Nephron progenitor cell (in vitro differentiated cells): ENCODE results near the gene ZFP92.

Experiments
- DNase-seq: peaks from one replicate; pipeline ENCODE4 v3.0.0; 2021
- H3K27ac Mint-ChIP-seq: 2 replicates; pipeline ENCODE4 v1.8.0; 2021; ENCODE audit warnings: mild to moderate bottlenecking, moderate library complexity, mixed read lengths
- H3K27me3 Mint-ChIP-seq: 2 replicates; pipeline ENCODE4 v1.8.0; 2021; ENCODE audit warnings: mild to moderate bottlenecking, low read depth, mixed read lengths; ENCODE audit not compliant: poor library complexity
- H3K36me3 Mint-ChIP-seq: 2 replicates; pipeline ENCODE4 v1.8.0; 2021; ENCODE audit warnings: low read depth, mixed read lengths
- H3K4me1 Mint-ChIP-seq: 2 replicates; pipeline ENCODE4 v1.8.0; 2021; ENCODE audit warnings: mixed read lengths
- H3K4me3 Mint-ChIP-seq: 2 replicates; pipeline ENCODE4 v1.8.0; 2021; ENCODE audit warnings: mild to moderate bottlenecking, moderate library complexity, mixed read lengths
- H3K9me3 Mint-ChIP-seq: 2 replicates; pipeline ENCODE4 v1.8.0; 2021; ENCODE audit warnings: mild to moderate bottlenecking, moderate library complexity, mixed read lengths
- TF ChIP-seq, protein P1 (sequence below): fragments of 200-600 bp; sonication (generic); IDR thresholded peaks from 2 replicates; pipeline ENCODE4 v1.5.0; 2021; ENCODE audit warnings: antibody characterized with exemption

ZFP92 gene

DNA sequence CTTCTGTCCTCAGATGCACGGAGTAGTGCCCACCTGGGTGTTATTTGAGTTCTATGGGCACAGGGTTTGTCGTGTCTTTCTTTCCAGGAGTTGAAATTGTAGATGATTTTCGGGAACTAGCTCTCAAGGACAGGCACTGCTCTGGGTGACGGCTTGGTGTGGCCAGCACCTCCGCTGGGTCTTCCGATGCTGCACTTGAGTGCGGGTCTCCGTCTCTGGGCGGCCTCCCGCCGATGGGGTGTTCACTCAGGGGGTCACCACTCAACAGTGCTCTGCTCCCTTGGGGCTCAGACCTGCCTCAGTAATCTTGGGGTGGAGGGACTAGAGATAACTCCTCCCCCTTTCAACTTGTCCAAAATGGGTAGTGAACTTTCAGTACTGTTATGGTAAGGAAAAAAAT lies 2.5 kb downstream of the ZFP92 start:
- no peak for DNase-seq
- Mint-ChIP-seq H3K4me1 (peaks cover 35% of the 10 kb centered on the region), H3K27me3 (peaks cover 48% of the 10 kb centered on the region), H3K36me3 (no peaks in the 10 kb centered on the region), H3K4me3 (no peak overlapping the region), H3K27ac (no peak overlapping the region), H3K9me3 (peaks cover 62% of the 10 kb centered on the region)
- TF ChIP-seq, protein P1, sequence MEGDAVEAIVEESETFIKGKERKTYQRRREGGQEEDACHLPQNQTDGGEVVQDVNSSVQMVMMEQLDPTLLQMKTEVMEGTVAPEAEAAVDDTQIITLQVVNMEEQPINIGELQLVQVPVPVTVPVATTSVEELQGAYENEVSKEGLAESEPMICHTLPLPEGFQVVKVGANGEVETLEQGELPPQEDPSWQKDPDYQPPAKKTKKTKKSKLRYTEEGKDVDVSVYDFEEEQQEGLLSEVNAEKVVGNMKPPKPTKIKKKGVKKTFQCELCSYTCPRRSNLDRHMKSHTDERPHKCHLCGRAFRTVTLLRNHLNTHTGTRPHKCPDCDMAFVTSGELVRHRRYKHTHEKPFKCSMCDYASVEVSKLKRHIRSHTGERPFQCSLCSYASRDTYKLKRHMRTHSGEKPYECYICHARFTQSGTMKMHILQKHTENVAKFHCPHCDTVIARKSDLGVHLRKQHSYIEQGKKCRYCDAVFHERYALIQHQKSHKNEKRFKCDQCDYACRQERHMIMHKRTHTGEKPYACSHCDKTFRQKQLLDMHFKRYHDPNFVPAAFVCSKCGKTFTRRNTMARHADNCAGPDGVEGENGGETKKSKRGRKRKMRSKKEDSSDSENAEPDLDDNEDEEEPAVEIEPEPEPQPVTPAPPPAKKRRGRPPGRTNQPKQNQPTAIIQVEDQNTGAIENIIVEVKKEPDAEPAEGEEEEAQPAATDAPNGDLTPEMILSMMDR, result no peak

DNA sequence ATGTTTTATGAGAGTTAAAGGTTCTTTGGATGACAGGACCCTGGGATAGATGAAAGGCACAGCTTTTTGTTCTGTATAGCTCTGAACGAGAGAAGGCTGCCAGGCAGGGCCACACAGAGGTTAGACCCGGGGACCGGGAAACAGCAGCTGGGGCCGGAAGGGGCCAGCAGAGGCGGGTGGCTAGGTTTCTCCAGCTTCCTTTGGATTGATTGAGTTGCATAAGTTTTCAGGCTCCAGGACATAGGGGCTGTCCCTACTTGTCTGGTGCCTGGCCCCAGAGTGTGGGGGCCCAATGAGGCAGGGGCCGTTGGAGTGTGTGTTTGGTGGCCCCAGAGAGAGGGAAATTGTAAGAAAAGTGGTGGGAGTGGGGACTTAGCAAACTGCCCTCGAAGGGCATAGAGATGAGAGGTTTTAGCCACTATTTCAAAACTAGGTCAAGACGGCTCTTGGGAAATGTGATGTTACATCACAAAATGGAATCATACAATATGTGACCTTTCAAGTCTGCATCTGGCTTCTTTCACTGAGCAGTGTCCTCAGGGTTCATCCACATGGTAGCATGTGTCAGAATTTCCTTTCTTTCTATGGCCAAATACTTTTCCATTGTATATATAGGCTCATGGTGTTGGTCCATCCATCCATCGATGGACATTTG lies 3.7 kb downstream of the ZFP92 start:
- TF ChIP-seq, protein P1, result no peak
- H3K36me3 Mint-ChIP-seq, result no peaks in the 10 kb centered on the region
- peaks cover 46% of the 10 kb centered on the region for H3K27me3 Mint-ChIP-seq
- H3K9me3 Mint-ChIP-seq, result peaks cover 69% of the 10 kb centered on the region
- no peak overlapping the region for H3K4me3 Mint-ChIP-seq
- no peak for DNase-seq
- H3K27ac Mint-ChIP-seq, result no peak overlapping the region
- H3K4me1 Mint-ChIP-seq, result peaks cover 35% of the 10 kb centered on the region

DNA sequence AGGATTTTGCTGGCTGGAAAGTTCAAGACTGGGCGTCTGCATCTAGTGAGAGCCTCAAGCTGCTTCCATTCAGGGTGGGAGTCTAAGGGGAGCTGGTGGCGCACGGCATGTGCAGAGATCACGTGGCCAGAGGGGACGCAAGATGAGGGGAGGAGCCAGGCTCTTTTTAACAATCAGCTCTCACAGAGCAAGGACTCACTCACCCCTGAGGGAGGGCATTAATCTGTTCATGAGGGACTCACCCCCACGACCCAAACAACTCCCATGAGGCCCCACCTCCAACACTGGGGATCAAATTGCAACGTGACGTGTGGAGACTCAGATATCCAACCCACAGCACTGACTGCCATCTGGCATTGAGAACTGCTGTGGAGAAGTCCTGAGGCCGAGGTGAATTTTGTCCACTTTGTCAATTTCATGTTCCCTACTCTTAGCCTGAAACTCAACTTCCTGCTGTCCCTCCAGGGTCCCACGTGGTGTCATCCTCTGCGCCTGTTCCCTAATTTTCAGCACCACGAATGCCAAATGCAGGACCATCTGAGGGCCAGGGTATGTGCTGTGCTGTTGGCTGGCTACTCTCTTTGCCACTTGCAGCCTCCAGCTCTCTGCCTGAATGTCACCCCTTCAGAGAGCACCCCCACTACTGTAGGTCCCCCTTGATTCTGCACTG lies 5.6 kb downstream of the ZFP92 start:
- H3K36me3 Mint-ChIP-seq, result no peaks in the 10 kb centered on the region
- peaks cover 71% of the 10 kb centered on the region for H3K9me3 Mint-ChIP-seq
- peaks cover 33% of the 10 kb centered on the region for H3K27me3 Mint-ChIP-seq
- peak overlapping the region; percentile 41 for H3K4me3 Mint-ChIP-seq
- peaks cover 28% of the 10 kb centered on the region for H3K4me1 Mint-ChIP-seq
- no peak overlapping the region for H3K27ac Mint-ChIP-seq
- TF ChIP-seq, protein P1, result no peak
- DNase-seq, result peak; percentile 29

DNA sequence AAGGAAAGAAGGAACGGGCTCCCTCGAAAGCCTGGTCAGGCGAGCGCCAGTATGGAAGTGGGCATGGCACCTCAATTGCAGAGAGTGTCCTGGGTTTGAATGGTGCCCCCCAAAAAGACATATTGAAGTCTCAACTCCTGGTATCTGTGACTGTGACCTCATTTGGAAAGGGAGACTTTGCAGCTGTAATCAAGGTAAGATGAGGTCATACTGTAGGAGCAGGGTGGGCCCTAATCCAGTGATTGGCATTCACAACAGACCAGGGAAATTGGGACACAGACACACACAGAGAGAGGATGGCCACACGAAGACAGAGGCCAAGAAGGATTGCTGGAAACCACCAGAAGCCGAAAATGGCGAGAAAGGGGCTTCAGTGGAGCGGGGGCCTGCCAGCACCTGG lies 6.4 kb downstream of the ZFP92 start:
- H3K27ac Mint-ChIP-seq, result no peak overlapping the region
- H3K9me3 Mint-ChIP-seq, result peaks cover 66% of the 10 kb centered on the region
- no peak for DNase-seq
- TF ChIP-seq, protein P1, result no peak
- peaks cover 22% of the 10 kb centered on the region for H3K4me1 Mint-ChIP-seq
- H3K4me3 Mint-ChIP-seq, result peak overlapping the region; percentile 15
- H3K36me3 Mint-ChIP-seq, result no peaks in the 10 kb centered on the region
- H3K27me3 Mint-ChIP-seq, result peaks cover 26% of the 10 kb centered on the region

DNA sequence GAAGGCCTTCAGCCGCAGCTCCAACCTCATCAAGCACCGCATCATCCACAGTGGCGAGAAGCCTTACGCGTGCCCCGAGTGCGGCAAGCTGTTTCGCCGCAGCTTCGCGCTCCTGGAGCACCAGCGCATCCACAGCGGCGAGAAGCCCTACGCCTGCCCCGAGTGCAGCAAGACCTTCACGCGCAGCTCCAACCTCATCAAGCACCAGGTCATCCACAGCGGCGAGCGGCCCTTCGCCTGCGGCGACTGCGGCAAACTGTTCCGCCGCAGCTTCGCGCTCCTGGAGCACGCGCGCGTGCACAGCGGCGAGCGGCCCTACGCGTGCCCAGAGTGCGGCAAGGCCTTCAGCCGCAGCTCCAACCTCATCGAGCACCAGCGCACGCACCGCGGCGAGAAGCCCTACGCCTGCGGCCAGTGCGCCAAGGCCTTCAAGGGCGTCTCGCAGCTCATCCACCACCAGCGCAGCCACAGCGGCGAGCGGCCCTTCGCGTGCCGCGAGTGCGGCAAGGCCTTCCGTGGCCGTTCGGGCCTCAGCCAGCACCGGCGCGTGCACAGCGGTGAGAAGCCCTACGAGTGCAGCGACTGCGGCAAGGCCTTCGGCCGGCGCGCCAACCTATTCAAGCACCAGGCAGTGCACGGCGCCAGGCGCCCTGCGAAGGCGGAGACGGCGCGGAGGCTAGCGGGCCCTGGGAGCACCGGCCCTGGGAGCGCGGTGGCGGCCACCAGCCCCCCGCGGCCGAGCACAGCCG lies 9.8 kb downstream of the ZFP92 start:
- DNase-seq, result no peak
- Mint-ChIP-seq H3K27me3 (peaks cover 4% of the 10 kb centered on the region), H3K4me1 (peaks cover 22% of the 10 kb centered on the region), H3K36me3 (no peaks in the 10 kb centered on the region), H3K9me3 (peaks cover 71% of the 10 kb centered on the region), H3K4me3 (no peak overlapping the region), H3K27ac (no peak overlapping the region)
- TF ChIP-seq, protein P1, result no peak
